ENCODE data around the gene UBE2E3.

GRCh38 chr2:180979749-180980105 is 678 bp upstream of the UBE2E3 start:
- TF ChIP-seq, protein P1, sequence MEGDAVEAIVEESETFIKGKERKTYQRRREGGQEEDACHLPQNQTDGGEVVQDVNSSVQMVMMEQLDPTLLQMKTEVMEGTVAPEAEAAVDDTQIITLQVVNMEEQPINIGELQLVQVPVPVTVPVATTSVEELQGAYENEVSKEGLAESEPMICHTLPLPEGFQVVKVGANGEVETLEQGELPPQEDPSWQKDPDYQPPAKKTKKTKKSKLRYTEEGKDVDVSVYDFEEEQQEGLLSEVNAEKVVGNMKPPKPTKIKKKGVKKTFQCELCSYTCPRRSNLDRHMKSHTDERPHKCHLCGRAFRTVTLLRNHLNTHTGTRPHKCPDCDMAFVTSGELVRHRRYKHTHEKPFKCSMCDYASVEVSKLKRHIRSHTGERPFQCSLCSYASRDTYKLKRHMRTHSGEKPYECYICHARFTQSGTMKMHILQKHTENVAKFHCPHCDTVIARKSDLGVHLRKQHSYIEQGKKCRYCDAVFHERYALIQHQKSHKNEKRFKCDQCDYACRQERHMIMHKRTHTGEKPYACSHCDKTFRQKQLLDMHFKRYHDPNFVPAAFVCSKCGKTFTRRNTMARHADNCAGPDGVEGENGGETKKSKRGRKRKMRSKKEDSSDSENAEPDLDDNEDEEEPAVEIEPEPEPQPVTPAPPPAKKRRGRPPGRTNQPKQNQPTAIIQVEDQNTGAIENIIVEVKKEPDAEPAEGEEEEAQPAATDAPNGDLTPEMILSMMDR (IDR thresholded peaks at IDR 0.05) = no peak
- TF ChIP-seq POLR2A (IDR thresholded peaks at IDR 0.05) = no peak
